Measurements from ENCODE around the gene PHLPP1. TPM values are rescaled to one million over a fixed set of nuclear protein-coding genes. Genes with fewer than 3 reads are reported as not detected.
A peak's percentile ranks its signal among the peaks of the same experiment; 100 is the strongest.

The PHLPP1 gene
- total RNA-seq, 1 donor: 7.2 TPM

GRCh38 chr18:62948788-62949187 is 233.4 kb downstream of the PHLPP1 start:
- no peak for TF ChIP-seq CTCF (IDR thresholded peaks at IDR 0.05; ENCODE audit: insufficient read depth, low read length)
- no peak for DNase-seq (ENCODE audit: low read depth)

GRCh38 chr18:62950246-62950645 is 234.9 kb downstream of the PHLPP1 start:
- TF ChIP-seq CTCF (IDR thresholded peaks at IDR 0.05; ENCODE audit: insufficient read depth, low read length): no peak
- H3K4me3 ChIP-seq (ENCODE audit: low read depth, low read length): no peak overlapping the region
- DNase-seq (ENCODE audit: low read depth): no peak

More at GRCh38 chr18:62948788-62949187, 233.4 kb downstream of the PHLPP1 start:
- H3K4me3 ChIP-seq (ENCODE audit: low read depth, low read length): no peak overlapping the region

- TF ChIP-seq CTCF (IDR thresholded peaks at IDR 0.05; ENCODE audit: insufficient read depth, low read length): no peak
- no peak overlapping the region for H3K4me3 ChIP-seq (ENCODE audit: low read depth, low read length)
- DNase-seq (ENCODE audit: low read depth): no peak
Measured at GRCh38 chr18:62952807-62953206, 237.5 kb downstream of the PHLPP1 start.

- no peak for DNase-seq (ENCODE audit: low read depth)
- H3K4me3 ChIP-seq (ENCODE audit: low read depth, low read length): no peak overlapping the region
- TF ChIP-seq CTCF (IDR thresholded peaks at IDR 0.05; ENCODE audit: insufficient read depth, low read length): no peak
Measured at GRCh38 chr18:62953663-62954062, 238.3 kb downstream of the PHLPP1 start.

DNA sequence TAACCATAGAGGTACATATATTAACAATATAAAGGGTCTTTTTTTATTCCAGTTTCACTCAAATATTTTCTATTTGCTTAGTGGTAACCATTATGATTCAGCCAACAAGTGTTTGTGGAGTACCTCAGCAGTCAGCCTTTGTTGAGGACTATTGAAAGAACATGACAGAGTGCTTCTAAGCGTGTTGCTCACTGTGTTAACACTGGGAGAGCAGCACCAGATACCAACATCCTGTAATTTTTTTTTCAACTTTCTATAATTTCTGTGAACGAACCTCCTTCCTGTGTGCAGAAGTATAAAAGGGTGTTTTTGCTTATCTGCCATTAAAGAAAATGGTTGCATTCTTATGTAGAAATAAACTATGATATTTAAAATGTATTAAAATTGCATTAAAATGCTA is 239.0 kb downstream of the PHLPP1 start:
- TF ChIP-seq CTCF (IDR thresholded peaks at IDR 0.05; ENCODE audit: insufficient read depth, low read length): no peak
- DNase-seq (ENCODE audit: low read depth): peak; percentile 23
- no peak overlapping the region for H3K4me3 ChIP-seq (ENCODE audit: low read depth, low read length)

DNA sequence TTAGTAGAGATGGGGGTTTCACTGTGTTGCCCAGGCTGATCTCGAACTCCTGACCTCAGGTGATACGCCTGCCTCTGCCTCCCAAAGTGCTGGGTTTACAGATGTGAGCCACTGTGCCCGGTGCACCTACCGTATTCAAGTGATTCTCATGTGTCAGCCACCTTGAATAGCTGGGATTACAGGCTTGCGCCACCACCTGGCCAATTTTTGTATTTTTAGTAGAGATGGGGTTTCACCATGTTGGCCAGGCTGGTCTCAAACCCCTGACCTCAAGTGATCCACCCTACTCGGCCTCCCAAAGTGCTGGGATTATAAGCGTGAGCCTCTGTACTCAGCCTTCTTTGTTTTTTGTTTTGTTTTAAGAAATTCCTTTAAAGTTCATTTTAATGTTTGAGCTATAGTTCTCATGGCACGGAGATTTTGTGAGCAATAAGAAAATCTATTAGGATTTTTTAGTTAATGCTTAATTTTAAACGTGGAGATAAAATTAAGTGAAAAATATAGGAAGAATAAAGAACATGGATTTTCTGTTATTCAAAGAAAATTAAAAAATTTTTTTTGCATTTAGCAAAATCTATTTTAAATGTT is 242.6 kb downstream of the PHLPP1 start:
- no peak overlapping the region for H3K4me3 ChIP-seq (ENCODE audit: low read depth, low read length)
- DNase-seq (ENCODE audit: low read depth): peak; percentile 56
- TF ChIP-seq CTCF (IDR thresholded peaks at IDR 0.05; ENCODE audit: insufficient read depth, low read length): peak; percentile 35

- no peak for DNase-seq (ENCODE audit: low read depth)
- TF ChIP-seq CTCF (IDR thresholded peaks at IDR 0.05; ENCODE audit: insufficient read depth, low read length): no peak
- H3K4me3 ChIP-seq (ENCODE audit: low read depth, low read length): no peak overlapping the region
Measured at GRCh38 chr18:62959481-62959880, 244.1 kb downstream of the PHLPP1 start.
